IMR-90 (cell line): ENCODE results near the gene CORO7. TPM values are rescaled to one million over a fixed set of nuclear protein-coding genes. Genes with fewer than 3 reads are reported as not detected.

Experiments used
- ATAC-seq: fragments of 200-7000 bp; cut with Tn5 transposase; 2 replicates; pipeline ENCODE4 v1.9.1; 2020; ENCODE audit warnings: low read depth, mild to moderate bottlenecking, moderate library complexity
- BruUV-seq: library from RNA; stranded (reverse); fragments of 400-500 nt; replicated peaks from 2 replicates; lab custom pipeline; 2021; lab: Mats Ljungman, UMichigan
- CTCF ChIA-PET: fragments of 300-600 bp; formaldehyde crosslinking; extraction: SDS; loops from one replicate; lab custom pipeline; 2021; ENCODE audit warnings: antibody characterized with exemption; lab: Yijun Ruan, JAX
- POLR2A ChIA-PET: fragments of 300-600 bp; sonication (Branson Sonifier 250); formaldehyde crosslinking; loops from one replicate; lab custom pipeline; 2022; ENCODE audit warnings: antibody characterized with exemption; ENCODE audit not compliant: unreplicated experiment; lab: Charles Lee
- DNase-seq: peaks from one replicate; pipeline ENCODE4 v3.0.0; 2013
- H2AFZ ChIP-seq: replicated peaks from 2 replicates; pipeline ENCODE3; 2013; ENCODE audit warnings: low read length, mild to moderate bottlenecking; ENCODE audit not compliant: poor library complexity
- H2AK5ac ChIP-seq: 2 replicates; pipeline ENCODE4 v1.6.1; 2013; ENCODE audit warnings: low read depth, low read length, inconsistent platforms
- H2AK9ac ChIP-seq: replicated peaks from 2 replicates; pipeline ENCODE3; 2013; ENCODE audit warnings: mild to moderate bottlenecking, low read depth, low read length, moderate library complexity; ENCODE audit not compliant: poor library complexity
- H2BK120ac ChIP-seq: 2 replicates; pipeline ENCODE4 v1.6.1; 2013; ENCODE audit warnings: low read depth, low read length, inconsistent platforms
- H2BK15ac ChIP-seq: 3 replicates; pipeline ENCODE4 v1.6.1; 2013; ENCODE audit warnings: low read depth, low read length, inconsistent platforms
- H2BK20ac ChIP-seq: 2 replicates; pipeline ENCODE4 v1.6.1; 2013; ENCODE audit warnings: low read depth, mild to moderate bottlenecking, inconsistent platforms, low read length, moderate library complexity
- H2BK5ac ChIP-seq: 2 replicates; pipeline ENCODE4 v1.6.1; 2013; ENCODE audit warnings: mild to moderate bottlenecking, low read depth, low read length, inconsistent platforms; ENCODE audit not compliant: poor library complexity, severe bottlenecking
- H3K14ac ChIP-seq: replicated peaks from 2 replicates; pipeline ENCODE4 v1.6.1; 2013; ENCODE audit warnings: low read depth, low read length, inconsistent platforms
- H3K18ac ChIP-seq: 2 replicates; pipeline ENCODE4 v1.6.1; 2013; ENCODE audit warnings: low read depth, low read length, control low read depth
- H3K23ac ChIP-seq: 2 replicates; pipeline ENCODE4 v1.6.1; 2013; ENCODE audit warnings: low read depth, low read length, inconsistent platforms
- H3K27ac ChIP-seq: 2 replicates; pipeline ENCODE4 v1.5.1; 2013; ENCODE audit warnings: mild to moderate bottlenecking, control low read depth, low read length; ENCODE audit not compliant: insufficient read depth
- H3K27me3 ChIP-seq: 2 replicates; pipeline ENCODE4 v1.6.1; 2013; ENCODE audit warnings: low read length; ENCODE audit not compliant: control insufficient read depth, insufficient read depth
- H3K36me3 ChIP-seq: 2 replicates; pipeline ENCODE4 v1.6.1; 2013; ENCODE audit warnings: low read length, mixed read lengths; ENCODE audit not compliant: control insufficient read depth, insufficient read depth
- H3K4ac ChIP-seq: 2 replicates; pipeline ENCODE4 v1.6.1; 2013; ENCODE audit warnings: low read depth, low read length, inconsistent platforms
- H3K4me1 ChIP-seq: 2 replicates; pipeline ENCODE4 v1.6.1; 2013; ENCODE audit warnings: low read length, mixed read lengths; ENCODE audit not compliant: control insufficient read depth, insufficient read depth
- H3K4me2 ChIP-seq: 2 replicates; pipeline ENCODE4 v1.6.1; 2013; ENCODE audit warnings: low read depth, mild to moderate bottlenecking, control low read depth, low read length, moderate library complexity
- H3K4me3 ChIP-seq: 2 replicates; pipeline ENCODE4 v1.5.1; 2013; ENCODE audit warnings: low read depth, mild to moderate bottlenecking, control low read depth, low read length, moderate library complexity; ENCODE audit not compliant: insufficient read depth
- H3K56ac ChIP-seq: 2 replicates; pipeline ENCODE4 v1.6.1; 2013; ENCODE audit warnings: low read length, inconsistent platforms; ENCODE audit not compliant: insufficient read depth; ENCODE audit errors: extremely low read depth
- H3K79me1 ChIP-seq, 2 experiments: 2 replicates each; pipeline ENCODE4 v1.6.1; 2013; ENCODE audit warnings: low read length in 2 of 2, inconsistent platforms in 1 of 2, low read depth in 1 of 2
- H3K9ac ChIP-seq: 2 replicates; pipeline ENCODE4 v1.6.1; 2013; ENCODE audit warnings: low read depth, low read length, control low read depth
- H3K9me1 ChIP-seq: 2 replicates; pipeline ENCODE4 v1.6.1; 2013; ENCODE audit warnings: low read length, inconsistent platforms; ENCODE audit not compliant: insufficient read depth
- H3K9me3 ChIP-seq: 2 replicates; pipeline ENCODE4 v1.6.1; 2013; ENCODE audit warnings: low read length; ENCODE audit not compliant: control insufficient read depth, insufficient read depth
- H4K20me1 ChIP-seq: 2 replicates; pipeline ENCODE4 v1.6.1; 2013; ENCODE audit warnings: low read length, inconsistent platforms; ENCODE audit not compliant: insufficient read depth
- H4K5ac ChIP-seq: 2 replicates; pipeline ENCODE4 v1.6.1; 2013; ENCODE audit warnings: mild to moderate bottlenecking, low read depth, low read length, control low read depth
- H4K8ac ChIP-seq, 2 experiments: 2 replicates each; pipeline ENCODE4 v1.6.1; 2013; ENCODE audit warnings: low read depth in 2 of 2, low read length in 2 of 2, control low read depth in 1 of 2, inconsistent platforms in 1 of 2
- H4K91ac ChIP-seq: 2 replicates; pipeline ENCODE4 v1.6.1; 2013; ENCODE audit warnings: low read depth, low read length, inconsistent platforms; ENCODE audit not compliant: insufficient read depth
- CEBPB ChIP-seq: IDR thresholded peaks from 2 replicates; pipeline ENCODE4 v1.6.1; 2012; ENCODE audit warnings: low read depth, low read length, improper control_type of control experiment
- CTCF ChIP-seq: conservative IDR thresholded peaks from 2 replicates; pipeline ENCODE4 v1.5.1; 2012; ENCODE audit warnings: mild to moderate bottlenecking, low read depth, low read length, improper control_type of control experiment
- ELK1 ChIP-seq: fragments of 150-350 bp; IDR thresholded peaks from 2 replicates; pipeline ENCODE4 v1.6.1; 2016; ENCODE audit warnings: low read depth, mild to moderate bottlenecking, low read length, moderate library complexity, borderline replicate concordance
- MAZ ChIP-seq: IDR thresholded peaks from 2 replicates; pipeline ENCODE4 v1.6.1; 2012; ENCODE audit warnings: low read depth, mild to moderate bottlenecking, low read length, improper control_type of control experiment, moderate library complexity, borderline replicate concordance
- MXI1 ChIP-seq: IDR thresholded peaks from 2 replicates; pipeline ENCODE4 v1.6.1; 2012; ENCODE audit warnings: low read depth, mild to moderate bottlenecking, low read length, moderate library complexity, borderline replicate concordance
- POLR2A ChIP-seq: IDR thresholded peaks from 2 replicates; pipeline ENCODE4 v1.6.1; 2012; ENCODE audit warnings: mild to moderate bottlenecking, low read depth, low read length
- RAD21 ChIP-seq: IDR thresholded peaks from 2 replicates; pipeline ENCODE4 v1.6.1; 2012; ENCODE audit warnings: low read length, improper control_type of control experiment
- RCOR1 ChIP-seq: IDR thresholded peaks from 2 replicates; pipeline ENCODE4 v1.6.1; 2012; ENCODE audit warnings: mild to moderate bottlenecking, low read length, improper control_type of control experiment; ENCODE audit not compliant: insufficient replicate concordance
- SMC3 ChIP-seq: fragments of 150-350 bp; IDR thresholded peaks from 2 replicates; pipeline ENCODE4 v1.6.1; 2016; ENCODE audit warnings: low read depth, mild to moderate bottlenecking, antibody characterized with exemption, low read length, moderate library complexity
- WGBS, 2 experiments: methylation state at CpG; one replicate each; pipeline versions ENCODE4 v1.1.5 to v1.1.7; 2013; ENCODE audit warnings: missing lambda C conversion rate in 2 of 2; ENCODE audit not compliant: insufficient read length in 1 of 2; ENCODE audit errors: extremely low coverage in 2 of 2; 5-methylcytosine and 5-hydroxymethylcytosine counted together
- dilution Hi-C: fragments of 300-500 bp; cut with HindIII; formaldehyde crosslinking; loops from one replicate; pipeline ENCODE4 v1.14.3; 2018; ENCODE audit warnings: low sequenced_read_pairs; ENCODE audit not compliant: unreplicated experiment
- in situ Hi-C: fragments of 300-500 bp; cut with MboI; formaldehyde crosslinking; loops from 3 replicates; pipeline ENCODE4 v1.14.3; 2019; ENCODE audit warnings: low sequenced_read_pairs, inconsistent platforms, mixed read lengths
- intact Hi-C: fragments of 100-400 bp; cut with micrococcal nuclease; formaldehyde crosslinking; loops from 2 replicates; pipeline ENCODE4 v1.10.0; 2022
- polyA plus RNA-seq, 3 experiments: library from polyadenylated mRNA; depleted of rRNA; stranded (reverse); fragments of >200 nt; gene quantifications; 2 replicates each; pipeline ENCODE4 v1.2.3, GENCODE V29; 2012; ENCODE audit warnings: low replicate concordance in 1 of 3
- total RNA-seq: library from RNA; depleted of rRNA; stranded (reverse); fragments of >200 nt; gene quantifications from 2 replicates; pipeline ENCODE4 v1.2.3, GENCODE V29; 2012

CORO7 gene
- total and polyA plus RNA-seq, 2 of the 4 experiments (the other 2 are of a cell fraction) = 6.3 to 26.7 TPM

GRCh38 chr16:4313563-4314531, 102.5 kb downstream of the CORO7 start:
- no peak overlapping the region for H4K91ac ChIP-seq
- no peak overlapping the region for H3K9ac ChIP-seq
- 0 out of 2 replicates have a peak overlapping the region, but pooled peaks have one; percentile 5 for H3K4me2 ChIP-seq
- H3K36me3 ChIP-seq = no peaks in the 10 kb centered on the region
- H2AK5ac ChIP-seq = peak overlapping the region; percentile 7; the same call in 1 of the 2 replicates
- H2BK15ac ChIP-seq = no peak overlapping the region
- peak overlapping the region; percentile 9 to 46; a peak in 1 of 4 replicates for H4K8ac ChIP-seq
- no peak overlapping the region for H2BK5ac ChIP-seq
- 0 out of 2 replicates have a peak overlapping the region, but pooled peaks have one; percentile 4 for H4K5ac ChIP-seq
- peak overlapping the region; percentile 64; the same call in 1 of the 2 replicates for H3K23ac ChIP-seq
- intact Hi-C loops = loop anchor here (2.0 kb wide), 1 partner anchor 37 kb away; the partner anchor contains the start of gene PAM16
- no peak overlapping the region for H3K18ac ChIP-seq
- ATAC-seq = no peak
- H3K14ac ChIP-seq = no peak overlapping the region
- WGBS, 2 experiments = 75% methylated on average over 4 of the region's 43 CpGs; no CpG with 5 or more reads in 1 of the 2 experiments
- peak overlapping the region; percentile 44 for H2AK9ac ChIP-seq
- CTCF ChIA-PET = no interaction called here
- no peak overlapping the region for H3K27ac ChIP-seq
- H2BK120ac ChIP-seq = no peak overlapping the region
- peaks cover 22% of the 10 kb centered on the region for H3K9me1 ChIP-seq
- peaks cover 6 to 35% of the 10 kb centered on the region in 2 experiments; a peak in 3 of 4 replicates for H3K79me1 ChIP-seq
- H2AFZ ChIP-seq = peak overlapping the region; percentile 34
- POLR2A ChIA-PET = no interaction called here
- no TSS peak for BruUV-seq
- in situ Hi-C loops = no loop called here
- H3K56ac ChIP-seq = no peak overlapping the region
- peaks cover 24% of the 10 kb centered on the region for H4K20me1 ChIP-seq
- H3K4ac ChIP-seq = peak overlapping the region; percentile 54; the same call in 1 of the 2 replicates
- no peak overlapping the region for H3K4me3 ChIP-seq
- no peak overlapping the region for H2BK20ac ChIP-seq
- TF ChIP-seq RCOR1 (no peak), SMC3 (peak; percentile 22; the same call in 1 of the 2 replicates), CEBPB (no peak), MXI1 (no peak), POLR2A (no peak), RAD21 (peak; percentile 28; the same call in 1 of the 2 replicates), ELK1 (no peak), MAZ (no peak), CTCF (peak; percentile 47)
- dilution Hi-C loops = no loop called here
- H3K9me3 ChIP-seq = no peaks in the 10 kb centered on the region
- peaks cover 24% of the 10 kb centered on the region for H3K4me1 ChIP-seq
- no peak for DNase-seq
- H3K27me3 ChIP-seq = no peaks in the 10 kb centered on the region
